ENCODE data around the gene IZUMO1. TPM values are rescaled to one million over a fixed set of nuclear protein-coding genes. Genes with fewer than 3 reads are reported as not detected.
"Not testable (repeated sequence)": the region's sequence is repeated elsewhere in the genome, so short reads cannot be mapped to it uniquely, and the experiment has no call there.

IZUMO1 gene
- total RNA-seq (2014; rRNA removed; shearing (Covaris generic)), result not detected in 2 replicates

DNA sequence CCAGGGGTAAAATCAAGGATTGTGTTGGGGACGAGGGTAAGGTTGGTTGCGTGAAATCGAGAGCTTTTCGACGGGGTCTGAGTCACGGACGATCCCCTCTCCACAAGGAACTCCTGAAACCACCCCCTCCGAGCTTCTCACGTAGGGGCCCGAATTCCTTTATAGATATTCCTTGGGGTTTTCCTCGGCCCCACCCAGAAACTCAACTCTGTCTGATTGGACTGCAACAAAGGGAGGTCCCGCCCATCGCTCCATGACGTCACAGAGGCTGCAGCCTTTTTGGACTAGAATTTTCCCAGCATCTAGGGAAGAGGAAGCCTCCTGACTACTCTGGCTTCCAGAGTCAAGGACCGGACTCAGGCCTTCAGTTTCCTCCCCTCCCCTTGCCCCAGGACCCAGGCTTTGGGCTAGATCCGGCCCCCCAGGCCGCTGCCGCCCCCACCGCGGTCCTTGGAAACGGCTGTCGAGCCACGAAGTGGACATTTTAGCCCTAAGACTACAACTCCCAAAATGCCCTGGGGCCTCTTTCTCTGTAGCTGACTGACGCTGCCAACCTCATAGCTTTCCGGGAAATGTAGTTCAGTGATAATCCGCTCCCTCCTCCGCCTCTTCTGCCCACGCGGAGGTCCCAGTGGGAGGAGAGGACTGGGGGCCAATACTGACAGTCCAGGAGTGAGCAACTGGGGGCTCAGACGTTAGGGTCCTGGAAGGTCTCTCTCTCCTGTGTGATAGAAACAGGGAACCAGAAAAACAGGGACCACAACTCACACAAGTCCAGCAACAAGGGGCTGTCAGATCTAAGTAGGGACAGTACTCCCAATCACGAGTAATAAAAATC lies at the start of gene IZUMO1:
Gene IZUMO1, minus strand, starts transcription at position 172 of the 838 bp plus-strand sequence. CDS start 1,050 bp downstream, outside the sequence.
- peak; percentile 69 for DNase-seq (ENCODE audit: low spot score)

DNA sequence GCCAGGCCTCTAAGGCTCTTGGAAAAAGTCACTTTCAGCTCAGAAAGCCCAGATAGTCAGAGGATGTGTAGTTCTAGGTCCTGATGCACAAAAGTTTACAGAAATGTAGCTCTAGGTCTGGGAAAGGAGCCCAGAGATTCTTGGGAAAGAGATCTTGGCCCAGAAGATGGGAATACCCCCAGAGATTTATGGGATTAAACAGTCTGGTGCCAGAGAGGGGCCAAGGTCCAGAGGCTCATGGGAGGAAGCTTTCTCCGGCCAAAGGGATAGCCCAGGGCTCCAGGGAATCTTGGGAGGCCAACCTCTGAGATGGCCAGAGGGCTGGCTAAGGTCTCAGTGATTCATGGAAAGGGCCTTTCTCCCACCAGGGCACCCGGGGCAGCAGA lies 49.0 kb upstream of the IZUMO1 start:
- no peak for DNase-seq (ENCODE audit: low spot score)

DNA sequence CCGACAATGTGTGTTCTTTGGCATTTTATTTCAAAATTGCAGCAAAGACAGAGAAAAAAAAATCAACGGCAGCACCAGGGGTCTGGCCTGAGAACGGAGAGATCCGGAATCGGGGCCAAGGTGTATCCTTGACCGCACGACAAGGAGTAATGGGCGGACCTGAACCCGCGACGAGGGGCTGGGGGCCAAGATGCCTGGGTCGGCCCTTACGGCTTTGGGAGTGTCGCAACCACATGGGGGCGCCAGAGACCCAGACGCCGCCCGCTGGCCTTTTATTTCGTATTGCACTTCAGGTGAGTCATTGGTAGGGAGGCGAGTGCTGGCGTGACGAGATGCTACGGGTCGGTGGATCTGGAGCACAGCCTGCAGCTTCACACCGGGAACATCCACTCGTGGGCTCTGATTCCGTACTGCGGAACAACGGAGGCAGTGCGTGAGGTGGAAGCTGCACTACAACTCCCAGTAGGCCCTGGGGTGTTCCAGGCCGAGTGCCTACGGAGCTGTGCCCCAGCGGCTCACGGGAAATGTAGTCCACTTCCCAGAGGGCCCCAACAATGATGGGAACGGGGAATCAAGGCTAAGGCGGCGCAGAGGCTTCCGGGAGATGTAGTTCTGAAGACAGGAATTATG lies 48.5 kb upstream of the IZUMO1 start:
- peak; percentile 86 for DNase-seq (ENCODE audit: low spot score)

DNA sequence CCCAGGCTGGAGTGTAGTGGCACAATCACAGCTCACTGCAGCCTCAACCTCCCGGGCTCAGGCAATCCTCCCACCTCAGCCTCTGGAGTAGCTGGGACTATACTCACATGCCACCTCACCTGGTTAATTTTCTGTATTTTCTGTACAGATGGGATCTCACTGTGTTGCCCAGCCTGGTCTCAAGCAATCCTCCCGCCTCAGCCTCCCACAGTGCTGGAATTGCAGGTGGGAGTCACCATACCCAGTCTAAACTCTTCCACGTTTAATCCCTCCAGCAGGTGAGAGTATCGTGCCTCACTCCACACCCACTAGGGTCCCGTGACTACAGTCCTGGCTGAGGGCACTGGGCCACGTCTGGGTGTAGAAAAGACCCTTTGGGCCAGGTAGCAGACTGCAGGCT lies 47.6 kb upstream of the IZUMO1 start:
- DNase-seq (ENCODE audit: low spot score), result no peak

DNA sequence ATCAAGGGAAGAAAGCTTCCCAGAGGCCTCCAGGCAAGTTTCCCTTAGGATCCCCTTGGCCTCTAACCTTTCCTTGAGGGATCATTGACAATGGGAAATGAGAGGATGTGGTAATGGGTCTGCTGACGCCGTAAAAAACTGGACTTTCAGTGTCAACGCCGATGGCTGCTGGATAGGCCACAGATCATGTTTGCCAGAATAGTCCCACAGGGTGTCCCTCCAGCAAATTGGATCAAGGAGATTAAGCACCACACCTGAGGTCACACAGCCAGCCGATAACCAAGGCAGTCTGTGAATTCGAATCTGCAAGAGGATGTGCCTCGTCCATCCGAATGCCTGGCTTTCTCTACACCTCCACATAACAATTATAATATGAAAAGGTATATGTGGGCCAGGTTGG lies 46.6 kb upstream of the IZUMO1 start:
- DNase-seq (ENCODE audit: low spot score), result no peak

DNA sequence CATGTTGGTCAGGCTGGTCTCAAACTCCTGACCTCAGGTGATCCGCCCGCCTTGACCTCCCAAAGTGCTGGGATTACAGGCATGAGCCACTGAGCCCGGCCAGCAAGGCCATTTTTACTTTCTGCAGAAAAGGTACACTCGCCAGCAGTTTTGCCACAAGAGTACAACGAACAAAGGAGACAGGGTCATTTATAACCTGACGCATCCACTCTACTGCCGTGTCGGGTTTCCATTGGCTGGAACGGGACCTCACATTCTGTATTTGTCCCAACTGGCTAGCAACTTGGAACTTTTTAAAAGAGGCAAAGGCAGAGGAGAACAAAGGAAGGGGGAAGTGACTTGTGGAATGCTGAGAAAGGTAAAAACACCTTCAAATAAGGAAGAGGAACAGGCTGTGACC lies 40.6 kb upstream of the IZUMO1 start:
- DNase-seq (ENCODE audit: low spot score), result not testable (repeated sequence)

DNA sequence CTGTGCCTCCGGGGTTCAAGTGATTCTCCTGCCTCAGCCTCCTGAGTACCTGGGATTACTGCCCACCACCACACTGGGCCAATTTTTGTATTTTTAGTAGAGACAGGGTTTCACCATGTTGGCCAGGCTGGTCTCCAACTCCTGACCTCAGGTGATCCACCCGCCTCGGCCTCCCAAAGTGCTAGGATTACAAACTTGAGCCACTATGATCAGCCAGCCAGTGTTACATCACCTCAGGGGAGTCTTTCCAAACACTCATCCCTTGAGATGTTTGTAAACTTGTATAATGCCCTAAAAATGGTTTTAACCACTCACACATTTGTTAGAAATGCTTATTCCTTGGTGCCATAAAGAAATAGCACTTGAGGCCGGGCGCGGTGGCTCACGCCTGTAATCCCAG lies 39.7 kb upstream of the IZUMO1 start:
- DNase-seq (ENCODE audit: low spot score), result not testable (repeated sequence)

DNA sequence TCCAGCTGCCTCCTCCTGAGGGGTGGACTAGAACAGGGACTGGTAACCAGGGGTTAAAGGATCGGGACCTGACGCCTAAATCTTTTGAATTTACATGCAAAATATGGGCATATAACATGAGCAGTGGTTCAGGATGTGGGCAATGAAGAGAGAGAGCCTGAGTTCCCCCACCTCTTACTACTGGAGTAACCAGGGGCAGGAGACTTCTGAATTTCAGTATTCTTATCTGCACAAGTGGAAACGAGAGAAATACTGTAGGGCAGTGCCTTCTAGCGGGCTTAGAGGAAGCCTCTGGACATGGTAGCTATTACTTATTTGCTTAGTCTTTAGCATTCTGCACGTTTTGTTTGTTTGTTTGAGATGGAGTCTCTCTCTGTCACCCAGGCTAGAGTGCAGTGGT lies 37.8 kb upstream of the IZUMO1 start:
- no peak for DNase-seq (ENCODE audit: low spot score)

DNA sequence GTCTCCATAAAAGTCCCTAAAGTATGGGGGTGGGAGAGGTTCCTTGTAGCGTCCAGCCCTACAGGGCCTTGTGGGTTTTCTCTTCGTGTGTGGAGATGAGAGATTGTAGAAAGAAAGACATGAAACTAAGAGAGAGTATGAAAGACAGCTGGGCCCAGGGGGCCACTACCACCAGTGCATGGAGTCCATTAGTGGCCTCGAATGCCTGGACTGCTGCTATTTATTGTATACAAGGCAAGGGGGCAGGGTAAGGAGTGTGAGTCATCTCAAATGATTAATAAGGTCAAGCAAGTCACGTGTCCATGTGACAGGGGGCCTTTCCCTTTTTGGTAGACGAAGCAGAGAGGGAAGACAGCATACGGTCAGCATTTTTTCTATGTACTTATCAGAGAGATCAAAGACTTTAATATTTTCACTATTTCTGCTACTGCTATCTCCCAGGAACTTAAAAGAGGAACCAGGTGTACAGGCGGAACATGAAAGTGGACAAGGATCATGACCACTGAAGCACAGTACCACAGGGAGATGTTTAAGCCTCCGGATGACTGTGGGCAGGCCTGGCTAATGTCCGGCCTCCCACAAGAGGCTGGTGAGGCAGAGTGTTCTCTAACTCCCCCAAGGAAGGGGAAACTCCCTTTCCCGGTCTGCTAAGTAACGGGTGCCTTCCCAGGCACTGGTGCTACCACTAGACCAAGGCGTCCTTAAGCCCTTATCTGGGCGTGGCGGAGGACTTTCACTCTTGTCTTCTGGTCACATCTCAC lies 34.1 kb upstream of the IZUMO1 start:
- DNase-seq (ENCODE audit: low spot score), result peak; percentile 66

DNA sequence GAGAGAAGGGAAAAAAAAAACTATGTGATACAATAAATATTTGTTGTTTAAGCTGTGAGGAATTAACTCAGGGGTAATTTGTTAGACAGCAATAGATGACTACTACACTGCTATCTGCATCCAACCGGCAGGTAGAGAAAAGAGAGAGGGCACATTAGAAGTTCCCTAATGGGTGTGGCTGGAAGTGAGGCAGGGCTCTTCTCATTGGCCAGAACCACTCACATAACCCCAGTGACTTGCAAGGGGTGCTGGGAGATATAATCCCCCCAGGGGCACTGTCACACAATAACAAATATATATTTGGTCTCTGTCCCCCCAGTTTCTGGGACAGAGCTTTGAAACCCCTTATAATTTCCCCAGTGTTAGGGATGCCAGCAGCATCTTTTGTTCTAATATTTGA lies 32.9 kb upstream of the IZUMO1 start:
- DNase-seq (ENCODE audit: low spot score), result no peak

DNA sequence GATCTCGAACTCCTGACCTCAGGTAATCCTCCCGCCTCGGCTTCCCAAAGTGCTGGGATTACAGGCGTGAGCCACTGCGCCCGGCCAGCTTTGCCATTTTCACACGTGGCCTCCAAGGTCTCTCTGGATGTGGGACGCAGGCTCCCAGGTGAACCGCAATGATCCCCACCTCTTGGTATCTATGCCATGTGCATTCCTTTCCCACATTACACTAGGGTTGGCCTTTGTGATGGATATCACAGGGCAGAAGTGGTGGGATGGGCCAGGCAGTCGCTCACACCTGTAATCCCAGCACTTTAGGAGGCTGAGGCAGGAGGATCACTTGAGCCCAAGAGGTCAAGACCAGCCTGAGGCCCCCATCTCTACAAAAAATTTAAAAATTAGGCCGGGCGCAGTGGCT lies 31.0 kb upstream of the IZUMO1 start:
- no peak for DNase-seq (ENCODE audit: low spot score)

DNA sequence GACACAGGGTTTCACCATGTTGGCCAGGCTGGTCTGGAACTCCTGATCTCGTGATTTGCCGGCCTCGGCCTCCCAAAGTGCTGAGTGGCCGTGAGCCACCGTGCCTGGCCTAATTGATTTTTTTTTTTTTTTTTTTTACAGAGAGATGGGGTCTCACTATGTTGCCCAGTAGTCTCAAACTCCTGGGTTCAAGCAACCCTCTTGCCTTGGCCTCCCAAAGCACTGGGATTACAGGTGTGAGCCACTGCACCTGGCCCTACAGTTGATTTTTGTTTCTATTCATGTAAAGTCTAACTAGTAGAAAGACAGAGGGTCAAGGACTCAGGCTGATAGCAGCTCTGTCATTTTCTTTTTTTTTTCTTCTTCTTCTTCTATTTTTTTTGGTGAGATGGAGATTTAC lies 30.4 kb upstream of the IZUMO1 start:
- no peak for DNase-seq (ENCODE audit: low spot score)

DNA sequence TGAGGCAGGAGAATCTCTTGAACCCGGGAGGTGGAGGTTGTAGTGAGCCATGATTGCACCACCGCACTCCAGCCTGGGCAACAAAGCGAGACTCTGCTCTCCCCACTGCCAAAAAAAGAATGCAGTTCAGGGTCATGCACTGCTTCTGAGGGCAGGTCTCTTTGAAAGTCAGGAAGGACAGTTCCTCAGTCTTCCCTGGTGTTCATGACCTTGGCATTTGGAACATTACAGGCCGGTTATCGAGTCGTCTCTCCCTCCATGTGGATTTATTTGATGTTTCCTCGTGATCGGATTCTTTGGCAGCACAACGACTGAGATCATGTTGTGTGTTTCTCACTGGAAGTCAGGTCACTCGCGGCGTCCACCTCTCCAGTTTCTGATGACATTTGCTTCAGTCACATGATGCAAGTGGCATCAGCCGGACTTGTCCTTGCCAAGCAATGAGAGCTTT lies 25.8 kb upstream of the IZUMO1 start:
- no peak for DNase-seq (ENCODE audit: low spot score)

DNA sequence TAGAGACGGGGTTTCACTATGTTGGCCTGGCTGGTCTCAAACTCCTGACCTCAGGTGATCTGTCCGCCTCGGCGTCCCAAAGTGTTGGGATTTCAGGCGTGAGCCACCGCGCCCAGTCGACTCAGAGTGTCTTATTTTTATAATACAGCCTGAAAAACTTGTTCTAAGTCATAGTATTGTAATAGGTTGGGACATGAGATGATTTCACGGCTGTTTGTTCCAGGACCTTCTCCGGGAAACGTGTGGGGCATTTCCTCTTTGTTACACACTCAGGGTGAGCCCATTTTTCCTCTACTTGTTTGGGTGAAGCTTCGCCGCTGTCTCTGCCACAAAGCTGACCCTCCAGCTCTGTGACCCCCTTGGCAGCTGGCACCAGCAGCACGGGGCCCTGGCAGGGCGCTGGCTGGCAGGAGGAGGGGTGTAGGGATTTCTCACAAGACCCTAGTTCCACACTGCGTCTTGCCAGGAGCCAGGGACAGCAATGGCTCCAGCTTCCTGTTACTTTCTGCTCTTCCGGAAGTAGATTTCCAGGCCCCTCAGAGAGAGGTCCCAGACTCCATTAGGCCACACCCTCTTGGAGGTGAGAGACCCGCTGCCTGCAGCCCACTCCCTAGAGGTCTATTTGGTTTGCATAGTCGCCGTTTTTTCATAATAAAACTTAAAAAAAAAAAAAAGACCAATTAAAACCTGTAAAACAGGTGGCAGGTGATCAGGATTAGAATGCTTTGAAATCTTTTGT lies 24.2 kb upstream of the IZUMO1 start:
- DNase-seq (ENCODE audit: low spot score), result no peak

DNA sequence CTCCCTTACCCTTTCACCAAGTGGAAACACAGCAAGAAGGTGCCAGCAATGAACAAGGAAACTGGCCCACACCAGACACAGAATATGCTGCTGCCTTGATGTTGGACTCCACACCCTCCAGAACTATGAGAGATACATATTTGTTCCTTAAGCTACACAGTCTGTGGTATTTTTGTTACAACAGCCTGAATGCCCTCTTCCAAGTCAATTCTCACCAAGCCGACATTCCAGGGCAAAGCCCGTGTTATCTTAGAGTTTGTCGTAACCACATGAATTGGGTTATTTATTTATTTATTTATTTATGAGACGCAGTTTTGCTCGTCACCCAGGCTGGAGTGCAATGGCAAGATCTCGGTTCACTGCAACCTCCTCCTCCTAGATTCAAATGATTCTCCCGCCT lies 23.6 kb upstream of the IZUMO1 start:
- DNase-seq (ENCODE audit: low spot score), result no peak

DNA sequence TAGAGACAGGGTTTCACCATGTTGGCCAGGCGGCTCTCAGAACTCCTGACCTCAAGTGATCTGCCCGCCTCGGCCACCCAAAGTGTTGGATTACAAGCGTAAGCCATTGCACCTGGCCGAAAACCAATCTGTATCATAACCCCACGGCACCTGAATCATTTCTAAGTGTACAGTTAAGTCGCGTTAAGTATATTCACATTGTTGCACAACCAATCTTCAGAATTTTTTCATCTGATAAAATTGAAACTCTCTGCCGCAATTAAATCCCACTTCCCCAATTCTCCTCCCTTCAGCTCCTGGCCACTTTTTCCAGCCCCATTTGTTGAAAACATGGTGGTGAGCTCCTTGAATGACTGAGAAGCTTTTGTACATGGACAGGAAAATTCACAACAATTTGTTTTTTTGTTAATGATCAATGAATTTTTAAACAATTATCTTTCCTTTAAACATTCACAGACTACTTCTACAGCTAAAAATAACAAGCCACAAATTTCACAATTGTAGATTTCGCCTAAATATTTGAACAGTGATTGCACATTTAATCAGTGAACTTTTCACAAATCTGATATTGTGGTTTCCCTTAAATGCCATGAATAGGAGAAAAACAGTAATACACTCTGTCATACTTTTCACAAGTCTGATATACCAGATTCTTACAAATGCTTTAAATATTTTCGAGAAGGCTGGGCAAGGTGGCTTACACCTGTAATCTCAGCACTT lies 22.4 kb upstream of the IZUMO1 start:
- no peak for DNase-seq (ENCODE audit: low spot score)

DNA sequence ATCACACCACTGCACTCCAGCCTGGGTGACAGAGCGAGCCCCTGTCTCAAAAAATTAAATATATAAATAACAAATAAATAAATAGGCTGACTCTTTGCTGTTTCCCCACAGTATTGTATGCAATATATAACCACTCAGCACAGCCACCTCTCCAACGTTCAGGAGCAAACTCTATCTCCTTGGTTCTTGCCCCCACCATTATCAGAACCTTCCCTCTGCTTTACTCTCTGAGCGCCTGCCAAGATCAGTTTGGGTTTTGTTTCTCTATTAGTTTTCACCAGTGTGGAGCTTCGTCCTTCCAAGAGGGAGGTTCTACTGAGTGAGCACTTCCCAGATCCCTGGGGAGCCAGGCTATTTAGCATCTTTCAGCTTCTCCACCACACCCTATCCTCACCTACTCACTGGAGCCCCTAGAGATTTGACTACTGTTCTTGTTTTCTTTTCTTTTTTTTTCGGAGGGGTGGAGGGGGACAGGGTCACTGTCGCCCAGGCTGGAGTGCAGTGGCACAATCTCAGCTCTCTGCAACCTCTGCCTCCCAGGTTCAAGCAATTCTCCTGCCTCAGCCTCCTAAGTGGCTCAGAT lies 21.6 kb upstream of the IZUMO1 start:
- DNase-seq (ENCODE audit: low spot score), result not testable (repeated sequence)

DNA sequence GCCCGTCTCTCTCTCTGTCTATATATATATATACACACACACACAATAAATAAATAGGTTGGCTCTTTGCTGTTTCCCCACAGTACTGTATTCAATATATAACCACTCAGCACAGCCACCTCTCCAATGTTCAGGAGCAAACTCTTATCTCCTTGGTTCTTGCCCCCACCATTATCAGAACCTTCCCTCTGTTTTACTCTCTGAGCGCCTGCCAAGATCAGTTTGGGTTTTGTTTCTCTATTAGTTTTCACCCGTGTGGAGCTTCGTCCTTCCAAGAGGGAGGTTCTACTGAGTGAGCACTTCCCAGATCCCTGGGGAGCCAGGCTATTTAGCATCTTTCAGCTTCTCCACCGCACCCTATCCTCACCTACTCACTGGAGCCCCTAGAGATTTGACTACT lies 19.1 kb upstream of the IZUMO1 start:
- DNase-seq (ENCODE audit: low spot score), result not testable (repeated sequence)

DNA sequence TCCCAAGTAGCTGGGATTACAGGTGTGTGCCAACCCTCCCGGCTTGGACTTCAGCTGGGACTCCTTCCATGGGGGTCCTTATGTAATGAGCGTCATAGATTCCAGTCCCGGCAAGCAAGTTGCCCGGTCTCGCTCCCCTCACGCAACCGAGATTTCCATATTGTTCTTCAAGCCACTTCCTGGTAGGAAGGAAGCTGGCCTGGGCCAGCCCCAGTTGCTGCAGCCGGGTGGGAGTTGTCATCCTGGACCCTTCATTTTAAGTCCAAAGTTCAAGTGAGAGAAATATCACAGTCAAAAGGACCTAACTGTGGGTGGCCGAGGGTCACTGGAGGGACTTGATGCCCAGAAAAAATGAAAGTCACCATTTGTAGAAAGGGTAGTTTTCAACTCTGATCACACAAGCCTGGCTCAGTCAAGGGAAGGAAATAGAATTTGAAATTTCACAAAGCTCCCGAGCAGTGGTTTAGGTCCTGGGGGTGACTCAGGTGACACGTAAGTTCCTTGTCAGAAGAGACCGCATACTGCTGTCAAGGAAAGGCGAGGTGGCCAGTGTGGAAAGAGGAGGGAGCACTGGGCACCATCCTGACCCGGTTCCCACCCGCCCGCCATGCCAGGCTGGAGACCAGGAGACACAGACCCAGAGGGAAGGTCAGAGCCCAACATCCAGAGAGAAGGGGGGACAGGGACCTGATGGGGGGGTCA lies 13.9 kb upstream of the IZUMO1 start:
- no peak for DNase-seq (ENCODE audit: low spot score)

DNA sequence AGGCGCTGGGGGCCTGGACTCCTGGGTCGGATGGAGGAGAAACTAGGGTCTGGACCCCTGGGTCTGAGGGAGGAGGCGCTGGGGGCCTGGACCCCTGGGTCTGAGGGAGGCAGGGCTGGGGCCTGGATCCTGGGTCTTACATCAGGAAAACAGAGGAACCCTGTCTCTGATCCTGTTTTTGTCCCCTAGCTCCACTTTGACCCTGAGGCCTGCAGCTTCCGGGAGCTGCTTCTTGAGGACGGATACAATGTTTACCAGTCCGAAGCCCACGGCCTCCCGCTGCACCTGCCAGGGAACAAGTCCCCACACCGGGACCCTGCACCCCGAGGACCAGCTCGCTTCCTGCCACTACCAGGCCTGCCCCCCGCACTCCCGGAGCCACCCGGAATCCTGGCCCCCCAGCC lies 11.0 kb upstream of the IZUMO1 start:
- DNase-seq (ENCODE audit: low spot score), result no peak

Data from A172 (cell line).